GM19328 (cell line): Measurements from ENCODE around the gene C16orf86.

Experiments
- ATAC-seq: cut with Tn5 transposase; IDR thresholded peaks from one replicate; pipeline ENCODE4 v1.9.1; 2021; ENCODE audit warnings: mild to moderate bottlenecking, moderate library complexity; ENCODE audit not compliant: unreplicated experiment

The C16orf86 gene

GRCh38 chr16:67666559-67667452 is at the start of gene C16orf86, which contains the start of gene ENKD1:
Gene C16orf86 (plus strand): TSS chr16:67666814. CDS start chr16:67666971, 157 bp downstream.
Gene ENKD1 (minus strand): TSS chr16:67666750. CDS start chr16:67666442, 308 bp downstream.
- ATAC-seq: peak; percentile 59

DNA sequence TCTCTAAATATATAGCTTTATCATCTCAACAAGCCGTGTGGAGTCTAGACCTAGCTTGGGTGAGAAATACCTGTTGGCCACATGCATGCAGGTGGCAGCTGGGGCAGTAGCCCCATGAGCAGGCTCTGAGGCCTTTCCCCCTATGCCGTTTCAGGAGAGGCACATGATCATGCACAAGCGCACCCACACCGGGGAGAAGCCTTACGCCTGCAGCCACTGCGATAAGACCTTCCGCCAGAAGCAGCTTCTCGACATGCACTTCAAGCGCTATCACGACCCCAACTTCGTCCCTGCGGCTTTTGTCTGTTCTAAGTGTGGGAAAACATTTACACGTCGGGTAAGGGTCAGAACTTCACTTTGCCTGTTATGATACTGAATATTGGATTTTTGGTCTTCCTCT is 38.4 kb upstream of the C16orf86 start:
- ATAC-seq: no peak

- ATAC-seq: no peak
Observed at GRCh38 chr16:67632415-67633172, 34.0 kb upstream of the C16orf86 start.

- no peak for ATAC-seq
Observed at GRCh38 chr16:67636713-67637112, 29.9 kb upstream of the C16orf86 start.

DNA sequence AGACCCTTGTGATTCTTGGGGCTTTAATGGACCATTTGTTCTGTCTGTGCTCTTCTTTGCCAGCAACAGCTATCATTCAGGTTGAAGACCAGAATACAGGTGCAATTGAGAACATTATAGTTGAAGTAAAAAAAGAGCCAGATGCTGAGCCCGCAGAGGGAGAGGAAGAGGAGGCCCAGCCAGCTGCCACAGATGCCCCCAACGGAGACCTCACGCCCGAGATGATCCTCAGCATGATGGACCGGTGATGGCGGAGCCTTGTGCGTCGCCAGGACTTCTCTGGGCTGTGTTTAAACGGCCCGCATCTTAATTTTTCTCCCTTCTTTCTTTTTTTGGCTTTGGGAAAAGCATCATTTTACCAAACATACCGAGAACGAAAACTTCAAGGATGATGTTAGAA is 29.0 kb upstream of the C16orf86 start:
- ATAC-seq: no peak

GRCh38 chr16:67641779-67642708 is 24.6 kb upstream of the C16orf86 start:
- no peak for ATAC-seq

DNA sequence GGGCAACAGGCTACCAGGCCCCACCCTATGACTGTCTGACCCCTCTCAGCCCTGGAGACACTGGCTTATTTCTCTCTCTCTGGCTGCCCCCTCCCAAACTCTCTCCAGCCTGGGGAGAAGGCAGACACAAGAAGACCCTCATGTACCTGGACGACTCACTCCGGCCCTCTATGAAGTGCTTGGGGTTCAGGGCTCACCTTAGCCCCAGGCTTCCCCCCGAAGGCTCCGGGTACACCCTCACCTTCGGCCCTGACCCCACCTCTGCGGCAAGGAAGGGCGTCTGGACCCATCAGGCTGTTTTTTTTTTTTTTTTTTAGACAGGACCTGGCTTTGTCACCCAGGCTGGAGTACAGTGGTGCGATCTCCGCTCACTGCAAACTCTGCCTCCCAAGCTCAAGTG is 22.6 kb upstream of the C16orf86 start:
- ATAC-seq: no peak

- no peak for ATAC-seq
Observed at GRCh38 chr16:67645397-67646121, 21.1 kb upstream of the C16orf86 start.

DNA sequence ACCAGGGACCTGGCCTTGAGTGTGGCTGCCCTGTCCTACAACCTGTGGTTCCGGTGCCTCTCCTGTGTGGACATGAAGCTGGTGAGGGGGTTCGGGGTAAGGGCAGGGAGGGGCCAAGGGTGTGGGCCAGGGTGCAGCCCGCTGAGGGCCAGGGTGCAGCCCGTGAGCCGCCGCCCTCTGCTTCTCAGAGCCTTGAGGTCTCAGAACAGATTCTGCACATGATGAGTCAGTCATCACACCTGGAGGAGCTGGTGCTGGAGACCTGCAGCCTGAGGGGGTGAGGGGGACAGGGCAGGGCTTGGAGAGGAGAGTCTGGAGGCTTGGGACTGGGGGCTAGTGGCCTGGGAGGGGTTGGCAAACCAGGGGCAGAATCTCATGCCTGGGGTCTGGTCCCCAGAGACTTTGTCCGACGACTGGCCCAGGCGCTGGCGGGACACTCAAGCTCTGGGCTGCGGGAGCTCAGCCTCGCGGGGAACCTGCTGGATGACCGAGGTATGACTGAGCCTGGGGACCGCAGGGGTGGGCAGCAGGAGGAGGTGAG is 19.4 kb upstream of the C16orf86 start:
- ATAC-seq: no peak

DNA sequence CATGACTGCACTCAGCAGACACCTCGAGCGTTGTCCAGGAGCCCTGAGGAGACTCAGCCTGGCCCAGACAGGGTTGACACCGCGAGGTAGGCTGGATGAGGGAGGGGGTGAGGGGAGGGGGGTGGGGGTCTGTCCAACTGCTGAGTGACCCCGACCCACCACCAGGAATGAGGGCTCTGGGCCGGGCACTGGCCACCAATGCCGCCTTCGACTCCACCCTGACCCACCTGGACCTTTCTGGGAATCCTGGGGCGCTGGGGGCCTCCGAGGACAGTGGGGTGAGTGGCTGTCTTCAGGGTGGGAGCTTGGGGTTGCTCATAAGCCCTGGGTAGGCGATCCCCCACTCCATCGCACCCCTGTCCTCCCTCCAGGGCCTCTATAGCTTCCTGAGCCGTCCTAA is 18.9 kb upstream of the C16orf86 start:
- no peak for ATAC-seq

- ATAC-seq: no peak
Observed at GRCh38 chr16:67648088-67648763, 18.4 kb upstream of the C16orf86 start.

DNA sequence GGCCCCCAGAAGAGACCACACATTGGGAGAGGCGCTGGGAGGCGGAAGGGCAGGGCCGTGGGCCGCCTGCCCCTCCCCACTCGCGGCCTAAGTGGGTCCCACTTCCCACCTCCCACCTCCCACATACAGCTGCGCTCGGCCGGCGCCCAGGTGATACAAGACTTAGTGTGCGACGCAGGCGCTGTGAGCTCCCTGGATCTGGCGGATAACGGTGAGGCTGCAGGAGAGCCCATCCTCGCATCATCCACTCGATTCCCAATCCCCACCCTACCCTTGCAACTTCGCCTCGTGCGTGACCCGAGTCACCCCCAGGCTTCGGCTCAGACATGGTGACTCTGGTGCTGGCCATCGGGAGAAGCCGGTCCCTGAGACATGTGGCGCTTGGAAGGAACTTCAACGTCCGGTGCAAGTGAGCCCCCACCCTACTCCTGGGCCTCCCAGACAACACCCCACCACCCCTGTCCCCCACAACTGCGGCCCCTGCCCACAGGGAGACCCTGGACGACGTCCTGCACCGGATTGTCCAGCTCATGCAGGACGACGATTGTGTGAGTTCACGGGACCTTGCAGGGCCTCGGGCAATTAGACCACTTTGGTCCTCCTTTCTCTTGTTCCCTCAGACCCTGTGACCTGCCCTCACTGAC is 17.7 kb upstream of the C16orf86 start:
- no peak for ATAC-seq

GRCh38 chr16:67649494-67649931 is 17.1 kb upstream of the C16orf86 start:
- no peak for ATAC-seq

DNA sequence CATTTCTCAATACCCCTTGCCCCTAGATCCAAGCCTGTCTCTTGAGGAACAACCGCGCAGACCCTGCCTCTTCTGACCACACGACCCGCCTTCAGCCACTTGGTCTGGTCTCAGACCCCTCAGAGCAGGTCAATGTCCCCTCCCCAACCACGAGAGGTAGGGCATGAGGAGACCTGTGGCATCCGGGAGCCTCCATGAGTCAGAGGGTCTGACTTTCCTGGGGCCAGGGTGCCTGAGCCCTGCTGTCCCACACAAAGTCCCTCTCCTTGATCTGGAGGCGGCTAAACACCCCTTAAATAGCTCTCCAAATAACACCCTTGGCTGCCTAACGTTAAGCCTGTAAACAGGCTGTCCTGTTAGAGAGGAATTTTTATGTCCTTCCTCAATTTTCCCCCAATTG is 16.6 kb upstream of the C16orf86 start:
- ATAC-seq: no peak

- ATAC-seq: no peak
Observed at GRCh38 chr16:67651039-67651438, 15.6 kb upstream of the C16orf86 start.

GRCh38 chr16:67651847-67652246 is 14.8 kb upstream of the C16orf86 start:
- ATAC-seq: no peak

DNA sequence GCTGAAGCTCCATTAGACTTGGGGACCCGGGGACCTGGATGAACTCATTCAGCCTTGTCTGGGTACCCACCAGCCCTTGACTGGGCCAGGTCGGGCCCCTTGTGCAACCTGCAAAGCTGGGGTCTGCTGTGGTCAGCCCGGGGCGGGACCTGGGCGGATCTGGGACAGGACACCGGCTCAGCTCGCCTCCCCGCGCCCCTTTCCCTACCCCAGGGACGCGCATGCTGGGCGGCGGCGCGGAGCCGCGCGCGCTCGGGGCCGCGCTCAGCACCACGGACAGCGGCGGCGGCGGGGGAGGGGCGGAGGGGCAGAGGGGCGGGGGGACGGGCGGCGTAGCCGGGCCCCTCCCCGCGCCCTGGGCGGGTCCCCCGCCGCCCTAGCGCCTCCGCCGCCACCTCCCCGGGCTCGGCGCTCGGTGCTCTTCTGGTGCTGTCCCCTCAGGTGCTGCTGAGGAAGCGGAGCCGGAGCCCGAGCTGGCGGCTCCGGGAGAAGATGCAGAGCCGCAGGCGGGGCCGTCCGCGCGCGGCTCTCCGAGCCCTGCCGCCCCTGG is 14.0 kb upstream of the C16orf86 start:
- ATAC-seq: no peak

- ATAC-seq: no peak
Observed at GRCh38 chr16:67653128-67653788, 13.4 kb upstream of the C16orf86 start.
